ENCODE results near the gene GPR17. TPM values are rescaled to one million over a fixed set of nuclear protein-coding genes. Genes with fewer than 3 reads are reported as not detected.

The GPR17 gene
- total and polyA plus RNA-seq, 4 donors = 0.30 to 1.4 (median 0.40) TPM; not detected in 1

GRCh38 chr2:127649100-127649611 is 3.2 kb downstream of the GPR17 start:
- TF ChIP-seq CTCF (IDR thresholded peaks at IDR 0.05; ENCODE audit: control extremely low read depth, extremely low read depth) = no peak
- no peak for ATAC-seq (ENCODE audit: insufficient read depth, low FRiP score)
- peaks cover 0 to 43% (median 10%) of the 10 kb centered on the region in 5 donors for H3K4me1 ChIP-seq (ENCODE audit: control insufficient read depth in 5 of 5, insufficient read depth in 5 of 5, low read length in 5 of 5)
- no peak overlapping the region for H3K4me3 ChIP-seq
- H3K27me3 ChIP-seq (ENCODE audit: control insufficient read depth in 3 of 3, insufficient read depth in 3 of 3, low read length in 2 of 3) = no peaks in the 10 kb centered on the region
- H3K9me3 ChIP-seq (ENCODE audit: control insufficient read depth in 4 of 4, insufficient read depth in 3 of 4, low read length in 3 of 4) = no peaks in the 10 kb centered on the region
- DNase-seq = no peak
- H3K9ac ChIP-seq (ENCODE audit: insufficient read depth in 1 of 2, low read length in 2 of 2) = no peak overlapping the region
- H3K27ac ChIP-seq (ENCODE audit: low read depth in 1 of 2, low read length in 1 of 2) = peak overlapping the region; percentile 34 to 70
- 58 to 64% methylated on average over 12 of the region's 12 CpGs for WGBS, 2 donors
- H3K36me3 ChIP-seq (ENCODE audit: control insufficient read depth in 4 of 4, insufficient read depth in 4 of 4, low read length in 4 of 4) = peaks cover 0 to 14% (median 0%) of the 10 kb centered on the region in 4 donors

- Histone ChIP-seq H3K9ac (ENCODE audit: insufficient read depth in 1 of 2, low read length in 2 of 2) (no peak overlapping the region), H3K36me3 (ENCODE audit: control insufficient read depth in 4 of 4, insufficient read depth in 4 of 4, low read length in 4 of 4) (peaks cover 0 to 18% (median 0%) of the 10 kb centered on the region in 4 donors), H3K4me3 (no peak overlapping the region), H3K9me3 (ENCODE audit: control insufficient read depth in 4 of 4, insufficient read depth in 3 of 4, low read length in 3 of 4) (no peaks in the 10 kb centered on the region), H3K27ac (ENCODE audit: low read depth in 1 of 2, low read length in 1 of 2) (peak overlapping the region; percentile 34 to 70), H3K4me1 (ENCODE audit: control insufficient read depth in 5 of 5, insufficient read depth in 5 of 5, low read length in 5 of 5) (peaks cover 0 to 40% (median 10%) of the 10 kb centered on the region in 5 donors), H3K27me3 (ENCODE audit: control insufficient read depth in 3 of 3, insufficient read depth in 3 of 3, low read length in 2 of 3) (no peaks in the 10 kb centered on the region)
- 9 to 10% methylated on average over 7 of the region's 7 CpGs for WGBS, 2 donors
- peak; percentile 79 for ATAC-seq (ENCODE audit: insufficient read depth, low FRiP score)
- peak; percentile 79 to 84 (median 81) for DNase-seq
- TF ChIP-seq CTCF (IDR thresholded peaks at IDR 0.05; ENCODE audit: control extremely low read depth, extremely low read depth) = peak; percentile 60
Observed at GRCh38 chr2:127649684-127650040, 3.7 kb downstream of the GPR17 start.

GRCh38 chr2:127650041-127650784 is 4.3 kb downstream of the GPR17 start:
- peak overlapping the region; percentile 13 to 65 for H3K27ac ChIP-seq (ENCODE audit: low read depth in 1 of 2, low read length in 1 of 2)
- H3K9me3 ChIP-seq (ENCODE audit: control insufficient read depth in 4 of 4, insufficient read depth in 3 of 4, low read length in 3 of 4) = no peaks in the 10 kb centered on the region
- no peak for DNase-seq
- no peak overlapping the region for H3K4me3 ChIP-seq
- H3K4me1 ChIP-seq (ENCODE audit: control insufficient read depth in 5 of 5, insufficient read depth in 5 of 5, low read length in 5 of 5) = peaks cover 0 to 43% (median 10%) of the 10 kb centered on the region in 5 donors
- TF ChIP-seq CTCF (IDR thresholded peaks at IDR 0.05; ENCODE audit: control extremely low read depth, extremely low read depth) = no peak
- H3K9ac ChIP-seq (ENCODE audit: insufficient read depth in 1 of 2, low read length in 2 of 2) = no peak overlapping the region
- WGBS, 2 donors = 73 to 80% methylated on average over 17 of the region's 17 CpGs
- H3K27me3 ChIP-seq (ENCODE audit: control insufficient read depth in 3 of 3, insufficient read depth in 3 of 3, low read length in 2 of 3) = no peaks in the 10 kb centered on the region
- H3K36me3 ChIP-seq (ENCODE audit: control insufficient read depth in 4 of 4, insufficient read depth in 4 of 4, low read length in 4 of 4) = peaks cover 0 to 21% (median 0%) of the 10 kb centered on the region in 4 donors
- ATAC-seq (ENCODE audit: insufficient read depth, low FRiP score) = no peak

Measured in lung (tissue), 12 donors.